Esophagus muscularis mucosa (tissue), 4 donors: ENCODE data around the gene BNIP3. TPM values are rescaled to one million over a fixed set of nuclear protein-coding genes. Genes with fewer than 3 reads are reported as not detected.
A peak's percentile ranks its signal among the peaks of the same experiment; 100 is the strongest.
"Not testable (repeated sequence)": the region's sequence is repeated elsewhere in the genome, so short reads cannot be mapped to it uniquely, and the experiment has no call there.

Experiments used
- DNase-seq: peaks from one replicate; pipeline ENCODE4 v3.0.0-alpha.2; 2017; ENCODE audit errors: extremely low spot score
- H3K27ac ChIP-seq, 4 donors: fragments of 200-600 bp; sonication (generic); replicated peaks in 1 of 4; 1 replicate in 3 of 4; 2 replicates in 1 of 4; pipeline ENCODE4 v1.5.1; 2016 to 2019; ENCODE audit warnings: mild to moderate bottlenecking in 1 of 4
- H3K27me3 ChIP-seq, 4 donors: fragments of 200-600 bp; sonication (generic); one replicate each; pipeline versions ENCODE4 v1.5.1 to v1.6.0; 2016 to 2019
- H3K36me3 ChIP-seq, 4 donors: fragments of 200-600 bp; sonication (generic); one replicate each; pipeline ENCODE4 v1.5.1; 2016 to 2019
- H3K4me1 ChIP-seq, 4 donors: fragments of 200-600 bp; sonication (generic); one replicate each; pipeline ENCODE4 v1.5.1; 2016 to 2019
- H3K4me3 ChIP-seq, 4 donors: fragments of 200-600 bp; sonication (generic); 1 replicate in 2 of 4; 2 replicates in 2 of 4; pipeline ENCODE4 v1.5.1; 2016 to 2019; ENCODE audit warnings: mild to moderate bottlenecking in 4 of 4, moderate library complexity in 1 of 4
- H3K9me3 ChIP-seq, 4 donors: fragments of 200-600 bp; sonication (generic); 1 replicate in 3 of 4; 2 replicates in 1 of 4; pipeline ENCODE4 v1.5.1; 2016 to 2019
- EP300 ChIP-seq: sonication (generic); formaldehyde crosslinking; IDR thresholded peaks from one replicate; pipeline ENCODE4 v1.6.1; 2017; ENCODE audit warnings: antibody characterized with exemption
- POLR2A ChIP-seq: fragments of 450-650 bp; IDR thresholded peaks from one replicate; pipeline ENCODE4 v1.6.1; 2017; ENCODE audit warnings: antibody characterized with exemption, moderate library complexity, mild to moderate bottlenecking, low read depth
- POLR2AphosphoS5 ChIP-seq, 2 donors: sonication (generic); formaldehyde crosslinking; IDR thresholded peaks; one replicate each; pipeline ENCODE4 v1.6.1; 2017; ENCODE audit warnings: antibody characterized with exemption in 2 of 2
- WGBS: methylation state at CpG from one replicate; pipeline ENCODE4 v1.1.5; 2018; 5-methylcytosine and 5-hydroxymethylcytosine counted together
- intact Hi-C: fragments of 100-400 bp; cut with DNase I; formaldehyde crosslinking; loops from one replicate; pipeline ENCODE4 v1.15.1; 2023
- total RNA-seq, 4 donors: library from RNA; depleted of rRNA; stranded (reverse); fragments of >200 nt; gene quantifications; one replicate each; pipeline versions ENCODE4 v1.1.0 to v1.2.1, GENCODE V29; 2016
- TF ChIP-seq, protein P1 (sequence below), 3 experiments: fragments of 200-600 bp in 2 of 3; fragments of 450-650 bp in 1 of 3; sonication (generic) in 2 of 3; IDR thresholded peaks; one replicate each; pipeline ENCODE4 v1.5.1; 2017 to 2019; ENCODE audit warnings: antibody characterized with exemption in 3 of 3, mild to moderate bottlenecking in 2 of 3, moderate library complexity in 1 of 3

BNIP3 gene
- total RNA-seq, 4 donors from 2014 or later = 51.4 to 68.9 (median 62.6) TPM

DNA sequence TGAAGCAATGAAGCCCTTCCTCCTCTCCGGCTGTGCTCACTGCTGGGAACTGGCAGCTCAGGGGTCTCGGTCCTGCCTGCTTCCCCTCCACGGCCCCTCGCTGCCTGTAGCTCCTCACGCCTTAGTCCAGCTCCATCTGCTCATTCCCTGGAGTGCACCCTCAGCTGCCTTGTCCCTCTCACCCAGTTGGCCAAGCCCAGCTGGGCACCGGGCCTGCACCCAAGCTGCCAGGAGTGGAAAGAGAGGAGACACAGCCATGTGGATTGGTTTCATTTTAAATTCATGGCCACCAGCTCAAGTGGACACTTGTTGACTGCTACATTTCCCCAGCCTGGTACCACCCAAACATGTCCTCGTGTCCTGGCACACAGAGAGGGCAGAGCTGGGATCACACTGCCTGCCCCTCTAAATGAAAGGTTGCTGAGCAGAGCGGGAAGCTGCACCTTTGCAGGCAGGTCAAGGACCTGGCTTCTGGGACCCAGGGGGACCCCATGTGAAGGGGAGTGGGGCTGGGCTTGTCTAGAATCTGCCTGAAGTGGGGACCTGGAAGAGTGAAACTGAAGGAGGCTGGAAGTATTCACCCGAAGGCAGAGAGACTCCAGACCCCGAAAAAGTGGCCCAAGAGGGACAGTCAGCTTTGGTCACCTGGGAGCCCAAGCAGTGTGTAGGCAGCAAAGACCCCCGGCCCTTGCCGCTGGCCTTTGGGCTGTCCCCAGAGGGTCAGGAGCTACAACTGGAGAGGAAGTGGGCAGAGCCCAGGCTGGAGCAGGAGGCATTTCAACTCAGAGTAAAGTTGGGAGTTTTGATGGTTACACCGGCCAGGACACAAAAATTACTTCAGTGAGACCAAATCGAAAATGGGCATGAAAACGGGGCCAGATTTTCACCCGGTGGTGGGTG lies 15.0 kb upstream of the BNIP3 start:
- no peak for DNase-seq
- Histone ChIP-seq H3K4me3 (no peak overlapping the region), H3K4me1 (peaks cover 24 to 38% (median 26%) of the 10 kb centered on the region in 4 donors), H3K27me3 (no peaks in the 10 kb centered on the region), H3K36me3 (no peaks in the 10 kb centered on the region), H3K27ac (peak overlapping the region; percentile 57 to 79 (median 73)), H3K9me3 (no peaks in the 10 kb centered on the region)
- TF ChIP-seq, protein P1, sequence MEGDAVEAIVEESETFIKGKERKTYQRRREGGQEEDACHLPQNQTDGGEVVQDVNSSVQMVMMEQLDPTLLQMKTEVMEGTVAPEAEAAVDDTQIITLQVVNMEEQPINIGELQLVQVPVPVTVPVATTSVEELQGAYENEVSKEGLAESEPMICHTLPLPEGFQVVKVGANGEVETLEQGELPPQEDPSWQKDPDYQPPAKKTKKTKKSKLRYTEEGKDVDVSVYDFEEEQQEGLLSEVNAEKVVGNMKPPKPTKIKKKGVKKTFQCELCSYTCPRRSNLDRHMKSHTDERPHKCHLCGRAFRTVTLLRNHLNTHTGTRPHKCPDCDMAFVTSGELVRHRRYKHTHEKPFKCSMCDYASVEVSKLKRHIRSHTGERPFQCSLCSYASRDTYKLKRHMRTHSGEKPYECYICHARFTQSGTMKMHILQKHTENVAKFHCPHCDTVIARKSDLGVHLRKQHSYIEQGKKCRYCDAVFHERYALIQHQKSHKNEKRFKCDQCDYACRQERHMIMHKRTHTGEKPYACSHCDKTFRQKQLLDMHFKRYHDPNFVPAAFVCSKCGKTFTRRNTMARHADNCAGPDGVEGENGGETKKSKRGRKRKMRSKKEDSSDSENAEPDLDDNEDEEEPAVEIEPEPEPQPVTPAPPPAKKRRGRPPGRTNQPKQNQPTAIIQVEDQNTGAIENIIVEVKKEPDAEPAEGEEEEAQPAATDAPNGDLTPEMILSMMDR (IDR thresholded peaks at IDR 0.05) = no peak
- TF ChIP-seq EP300 (no peak), POLR2AphosphoS5 (IDR thresholded peaks at IDR 0.05) (no peak), POLR2A (no peak)
- intact Hi-C loops = no loop called here
- 77% methylated on average over 16 of the region's 16 CpGs for WGBS

DNA sequence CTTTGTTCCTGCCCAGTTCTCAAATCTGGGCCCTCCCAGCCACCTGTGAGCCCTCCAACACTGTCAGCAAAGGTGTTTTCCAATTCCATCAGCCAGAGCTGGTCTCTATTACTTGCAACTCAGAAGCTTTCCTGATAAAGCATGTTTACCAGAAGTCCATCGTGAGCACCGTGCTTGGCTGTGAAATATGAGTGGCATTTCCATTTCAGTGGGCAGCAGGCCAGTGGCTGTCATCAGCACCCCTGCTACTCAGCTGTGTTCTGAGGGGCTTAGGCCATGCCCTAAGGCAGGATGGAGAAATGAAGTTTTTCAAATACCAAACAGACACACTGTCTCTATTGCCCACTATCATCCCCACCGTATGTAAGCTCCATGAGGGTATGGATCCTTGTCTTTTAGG lies 12.7 kb upstream of the BNIP3 start:
- H3K9me3 ChIP-seq = no peaks in the 10 kb centered on the region

DNA sequence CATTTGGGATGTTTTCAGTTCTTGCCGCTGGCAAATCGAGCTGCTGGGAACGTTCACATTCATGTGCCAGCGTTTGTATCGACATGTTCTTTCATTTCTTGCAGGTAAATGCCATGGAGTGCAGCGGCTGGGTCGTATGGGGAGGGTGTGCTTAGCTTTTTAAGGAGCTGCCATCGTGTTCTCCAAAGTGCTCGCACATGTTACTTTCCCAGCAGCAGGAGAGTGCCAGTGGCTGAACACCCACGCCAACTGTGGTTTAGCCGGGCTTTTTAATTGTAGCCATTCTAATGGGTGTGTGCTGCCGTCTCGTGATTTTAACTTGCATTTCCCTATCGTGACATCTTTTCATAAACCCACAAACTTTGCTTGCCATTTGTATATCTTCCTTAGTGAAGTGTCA lies 11.6 kb upstream of the BNIP3 start:
- no peak overlapping the region for H3K27ac ChIP-seq
- TF ChIP-seq EP300 (no peak), POLR2A (no peak), POLR2AphosphoS5 (IDR thresholded peaks at IDR 0.05) (no peak)
- TF ChIP-seq, protein P1 (IDR thresholded peaks at IDR 0.05) = no peak
- intact Hi-C loops = no loop called here
- no peak overlapping the region for H3K4me3 ChIP-seq
- WGBS = 93% methylated on average over 14 of the region's 14 CpGs
- H3K27me3 ChIP-seq = no peaks in the 10 kb centered on the region
- H3K36me3 ChIP-seq = no peaks in the 10 kb centered on the region
- H3K9me3 ChIP-seq = no peaks in the 10 kb centered on the region
- H3K4me1 ChIP-seq = peaks cover 20 to 27% (median 21%) of the 10 kb centered on the region in 4 donors
- DNase-seq = no peak

More for the DNA sequence above, 12.7 kb upstream of the BNIP3 start:
- H3K4me1 ChIP-seq = peaks cover 24 to 38% (median 26%) of the 10 kb centered on the region in 4 donors
- H3K27ac ChIP-seq = no peak overlapping the region
- TF ChIP-seq, protein P1 (IDR thresholded peaks at IDR 0.05) = no peak
- TF ChIP-seq POLR2AphosphoS5 (IDR thresholded peaks at IDR 0.05) (no peak), EP300 (no peak), POLR2A (no peak)
- intact Hi-C loops = no loop called here
- no peaks in the 10 kb centered on the region for H3K27me3 ChIP-seq
- no peaks in the 10 kb centered on the region for H3K36me3 ChIP-seq
- no peak overlapping the region for H3K4me3 ChIP-seq
- WGBS = 80% methylated on average over 3 of the region's 3 CpGs
- no peak for DNase-seq

DNA sequence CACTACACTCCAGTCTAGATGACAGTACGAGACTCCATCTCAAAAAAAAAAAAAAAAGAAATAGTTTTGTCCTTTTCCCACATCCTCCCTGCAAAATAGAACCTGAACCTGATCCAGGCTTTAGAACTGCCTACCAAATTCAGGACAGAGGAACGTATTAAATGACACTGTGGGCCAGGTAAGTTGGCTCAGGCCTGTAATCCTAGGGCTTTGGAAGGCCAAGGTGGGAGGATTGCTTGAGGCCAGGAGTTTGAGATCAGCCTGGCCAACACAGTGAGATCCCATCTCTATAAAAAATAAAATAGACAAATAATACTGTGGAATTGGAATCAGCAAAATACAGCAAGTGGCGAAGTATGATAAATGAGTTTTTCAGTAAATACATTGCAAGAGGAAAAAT lies 10.0 kb upstream of the BNIP3 start:
- 90% methylated on average over 3 of the region's 3 CpGs for WGBS
- Histone ChIP-seq H3K27ac (no peak overlapping the region), H3K36me3 (no peaks in the 10 kb centered on the region), H3K4me1 (peaks cover 5 to 15% (median 5%) of the 10 kb centered on the region in 4 donors), H3K27me3 (no peaks in the 10 kb centered on the region), H3K4me3 (no peak overlapping the region), H3K9me3 (no peaks in the 10 kb centered on the region)
- intact Hi-C loops = no loop called here
- TF ChIP-seq POLR2A (no peak), EP300 (no peak), POLR2AphosphoS5 (IDR thresholded peaks at IDR 0.05) (no peak)
- TF ChIP-seq, protein P1 (IDR thresholded peaks at IDR 0.05) = no peak
- no peak for DNase-seq

DNA sequence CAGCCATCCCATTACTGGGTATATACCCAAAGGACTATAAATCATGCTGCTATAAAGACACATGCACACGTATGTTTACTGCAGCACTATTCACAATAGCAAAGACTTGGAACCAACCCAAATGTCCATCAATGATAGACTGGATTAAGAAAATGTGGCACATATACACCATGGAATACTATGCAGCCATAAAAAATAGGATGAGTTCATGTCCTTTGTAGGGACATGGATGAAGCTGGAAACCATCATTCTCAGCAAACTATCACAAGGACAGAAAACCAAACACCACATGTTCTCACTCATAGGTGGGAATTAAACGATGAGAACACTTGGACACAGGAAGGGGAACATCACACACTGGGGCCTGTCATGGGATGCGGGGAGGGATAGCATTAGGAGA lies 6.1 kb upstream of the BNIP3 start:
- WGBS = 98% methylated on average over 3 of the region's 3 CpGs
- H3K4me1 ChIP-seq, intact Hi-C loops, H3K36me3 ChIP-seq, H3K4me3 ChIP-seq, H3K27me3 ChIP-seq, H3K9me3 ChIP-seq, DNase-seq, H3K27ac ChIP-seq: not testable (repeated sequence)

DNA sequence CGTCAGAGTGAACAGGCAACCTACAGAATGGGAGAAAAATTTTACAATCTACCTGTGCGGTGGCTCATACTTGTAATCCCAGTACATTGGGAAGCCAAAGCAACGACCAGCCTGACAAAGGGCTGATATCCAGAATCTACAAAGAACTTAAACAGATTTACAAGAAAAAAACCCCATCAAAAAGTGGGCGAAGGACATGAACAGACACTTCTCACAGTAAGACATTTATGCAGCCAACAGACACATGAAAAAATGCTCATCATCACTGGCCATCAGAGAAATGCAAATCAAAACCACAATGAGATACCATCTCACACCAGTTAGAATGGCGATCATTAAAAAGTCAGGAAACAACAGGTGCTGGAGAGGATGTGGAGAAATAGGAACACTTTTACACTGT lies 5.6 kb upstream of the BNIP3 start:
- H3K9me3 ChIP-seq, H3K36me3 ChIP-seq, H3K4me1 ChIP-seq, H3K27ac ChIP-seq, H3K4me3 ChIP-seq, intact Hi-C loops, H3K27me3 ChIP-seq, DNase-seq: not testable (repeated sequence)
- 93% methylated on average over 5 of the region's 5 CpGs for WGBS

DNA sequence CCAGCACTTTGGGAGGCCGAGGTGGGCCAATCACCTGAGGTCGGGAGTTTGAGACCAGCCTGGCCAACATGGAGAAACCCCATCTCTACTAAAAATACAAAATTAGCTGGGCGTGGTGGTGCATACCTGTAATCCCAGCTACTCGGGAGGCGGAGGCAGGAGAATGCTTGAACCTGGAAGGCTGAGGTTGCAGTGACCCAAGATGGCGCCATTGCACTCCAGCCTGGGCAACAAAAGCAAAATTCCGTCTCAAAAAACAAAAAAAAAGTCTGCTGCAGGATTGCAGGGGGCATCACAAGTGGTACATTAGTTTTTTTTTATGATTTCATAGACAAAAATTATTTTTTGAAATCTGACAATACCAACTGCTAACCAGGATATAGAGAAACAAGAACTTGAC lies 5.1 kb upstream of the BNIP3 start:
- H3K27me3 ChIP-seq, DNase-seq, H3K4me3 ChIP-seq, H3K9me3 ChIP-seq, H3K27ac ChIP-seq, H3K4me1 ChIP-seq, H3K36me3 ChIP-seq, intact Hi-C loops: not testable (repeated sequence)
- 94% methylated on average over 7 of the region's 7 CpGs for WGBS
